Measurements from ENCODE around the gene PEX16.

The PEX16 gene

DNA sequence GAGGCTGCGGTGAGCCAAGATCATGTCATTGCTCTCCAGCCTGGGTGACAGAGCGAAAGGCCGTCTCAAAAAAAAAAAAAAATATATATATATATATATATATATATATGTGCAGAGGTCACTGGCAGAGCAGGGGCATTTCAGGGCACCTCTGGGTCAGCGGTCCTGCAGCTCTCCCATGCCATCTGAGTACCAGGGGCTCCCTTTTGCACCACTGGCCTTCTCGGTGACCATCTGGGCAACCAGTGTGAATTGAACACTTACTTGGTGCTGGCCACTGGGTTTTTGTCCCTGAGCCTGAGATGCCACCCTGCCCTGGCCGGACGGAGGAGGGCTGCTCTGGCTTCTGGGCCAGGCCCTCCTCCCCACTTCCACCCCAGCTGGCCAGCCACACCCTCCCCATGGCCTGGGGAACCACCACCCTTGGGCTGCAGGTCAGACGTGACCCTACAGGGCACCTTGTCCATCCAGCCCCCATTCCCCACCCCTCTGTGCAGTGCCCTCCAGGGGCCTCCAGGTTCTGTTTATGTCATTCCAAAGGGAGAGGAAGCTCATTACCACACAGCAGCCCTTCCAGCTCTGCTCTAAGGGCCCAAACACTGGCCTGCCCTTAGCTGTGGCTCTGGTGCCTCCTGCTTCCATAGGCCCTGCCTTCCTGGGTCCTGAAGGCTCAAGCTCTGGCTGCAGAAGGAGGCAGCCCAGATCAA lies 22.0 kb downstream of the PEX16 start:
- DNase-seq = no peak

- DNase-seq = no peak
These were observed 23.0 kb downstream of the PEX16 start for GRCh38 chr11:45894555-45895247.

DNA sequence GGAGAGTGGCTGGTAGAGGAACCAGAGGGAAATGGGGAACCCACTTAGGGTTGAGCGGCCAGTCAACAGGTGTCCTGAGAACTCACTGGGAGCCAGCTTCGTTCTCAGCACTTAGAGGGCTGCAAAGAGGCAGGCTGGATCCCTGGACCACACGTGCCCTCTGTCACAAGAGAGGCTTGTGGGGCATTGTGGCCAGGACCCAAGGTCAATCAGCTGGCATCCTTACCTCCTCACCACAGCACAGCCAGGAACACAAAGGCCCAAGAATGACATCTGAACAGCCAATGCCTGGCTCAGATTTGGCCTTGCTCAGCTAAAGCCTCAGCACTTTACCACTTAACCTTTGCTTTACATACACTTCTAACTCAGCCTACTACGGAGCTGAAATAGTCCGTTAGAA lies 24.8 kb downstream of the PEX16 start:
- DNase-seq = no peak

DNA sequence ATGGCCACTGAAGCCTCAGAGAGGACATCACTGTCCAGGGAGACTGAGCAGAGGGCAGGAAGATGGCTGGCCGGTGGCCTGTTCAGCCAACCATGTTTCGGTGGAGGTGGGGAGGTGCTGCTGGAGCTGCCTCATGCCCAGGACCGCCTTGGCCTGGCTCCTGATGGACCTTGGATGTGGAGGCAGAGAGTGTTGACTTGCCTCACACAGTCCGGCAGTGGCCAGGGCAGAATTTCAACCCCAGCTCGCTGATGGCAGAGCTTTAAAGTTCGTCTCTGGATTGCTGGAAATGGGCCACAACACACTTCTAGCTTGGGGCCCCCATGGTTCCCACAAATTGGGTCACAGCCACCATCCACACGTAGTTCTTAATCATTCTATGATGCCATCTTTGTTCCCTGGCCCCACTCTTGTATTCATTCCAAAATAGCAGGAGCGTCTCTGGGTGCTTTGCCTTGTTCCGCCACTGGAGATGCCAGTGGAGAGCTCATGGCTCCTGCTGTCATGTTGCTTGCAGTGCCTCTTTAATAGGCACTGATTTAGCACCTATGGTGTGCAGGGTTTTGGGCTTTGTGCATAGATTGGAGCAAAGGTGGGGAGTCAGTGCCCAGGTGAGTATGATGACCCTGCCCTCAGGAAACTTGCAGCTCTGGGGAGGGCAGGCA lies 26.7 kb downstream of the PEX16 start:
- no peak for DNase-seq

DNA sequence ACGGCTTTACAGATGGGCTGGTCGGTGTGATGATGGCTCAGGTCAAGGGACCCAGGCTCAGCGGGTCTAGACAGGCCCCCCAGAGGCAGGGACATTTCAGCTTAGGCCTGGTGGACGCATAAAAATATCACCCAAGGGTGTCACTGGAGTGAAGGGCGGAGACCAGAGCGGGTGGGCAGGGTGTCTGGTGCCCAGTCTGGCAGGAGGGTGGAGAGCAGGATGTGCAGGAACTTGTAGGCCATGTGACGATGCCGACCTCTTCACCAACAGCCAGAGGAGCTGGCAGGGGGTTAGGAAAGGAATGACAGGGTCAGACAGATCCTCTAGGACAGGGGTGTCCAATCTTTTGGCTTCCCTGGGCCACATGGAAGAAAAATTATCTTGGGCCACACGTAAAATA lies 27.7 kb downstream of the PEX16 start:
- no peak for DNase-seq

DNA sequence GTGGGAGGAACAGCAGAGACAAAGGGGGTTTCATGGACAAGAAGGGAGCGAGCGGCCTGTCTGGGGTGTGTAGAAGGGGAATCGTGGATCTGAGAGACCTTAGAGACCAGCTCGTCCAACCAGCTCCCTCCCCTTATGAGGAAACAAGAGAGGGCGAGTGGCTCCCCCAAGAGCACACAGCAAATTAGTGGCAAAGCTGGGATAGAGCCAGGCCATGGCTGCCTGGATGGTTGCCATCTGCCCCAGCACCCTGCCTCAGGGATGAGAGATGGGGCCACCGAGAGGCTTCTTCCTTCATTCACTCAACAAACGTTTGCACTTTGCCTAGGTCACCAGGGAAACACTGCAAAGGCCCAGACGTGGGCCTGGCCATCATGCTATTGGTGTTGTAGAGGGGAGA lies 28.1 kb downstream of the PEX16 start:
- no peak for DNase-seq

DNA sequence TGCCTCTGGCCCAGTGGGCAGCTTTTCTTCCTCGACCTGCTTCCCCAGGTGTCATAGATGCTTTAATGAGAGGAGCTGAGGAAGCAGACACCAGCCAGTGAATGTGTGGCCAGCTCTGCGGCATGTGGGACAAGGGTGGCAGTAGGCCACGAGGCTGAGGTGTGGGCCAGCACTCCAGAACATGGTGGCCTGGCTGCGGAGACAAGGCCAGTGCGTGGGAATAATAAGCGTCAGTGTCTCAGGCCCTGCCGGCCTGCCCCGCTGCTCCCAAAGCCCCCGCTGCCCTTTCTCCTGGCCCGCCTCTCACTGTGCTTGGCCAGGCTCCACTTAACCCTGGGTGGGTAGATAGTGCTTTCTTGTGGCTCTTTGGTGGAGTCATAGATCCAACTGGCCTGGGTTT lies 30.1 kb downstream of the PEX16 start:
- DNase-seq = no peak

DNA sequence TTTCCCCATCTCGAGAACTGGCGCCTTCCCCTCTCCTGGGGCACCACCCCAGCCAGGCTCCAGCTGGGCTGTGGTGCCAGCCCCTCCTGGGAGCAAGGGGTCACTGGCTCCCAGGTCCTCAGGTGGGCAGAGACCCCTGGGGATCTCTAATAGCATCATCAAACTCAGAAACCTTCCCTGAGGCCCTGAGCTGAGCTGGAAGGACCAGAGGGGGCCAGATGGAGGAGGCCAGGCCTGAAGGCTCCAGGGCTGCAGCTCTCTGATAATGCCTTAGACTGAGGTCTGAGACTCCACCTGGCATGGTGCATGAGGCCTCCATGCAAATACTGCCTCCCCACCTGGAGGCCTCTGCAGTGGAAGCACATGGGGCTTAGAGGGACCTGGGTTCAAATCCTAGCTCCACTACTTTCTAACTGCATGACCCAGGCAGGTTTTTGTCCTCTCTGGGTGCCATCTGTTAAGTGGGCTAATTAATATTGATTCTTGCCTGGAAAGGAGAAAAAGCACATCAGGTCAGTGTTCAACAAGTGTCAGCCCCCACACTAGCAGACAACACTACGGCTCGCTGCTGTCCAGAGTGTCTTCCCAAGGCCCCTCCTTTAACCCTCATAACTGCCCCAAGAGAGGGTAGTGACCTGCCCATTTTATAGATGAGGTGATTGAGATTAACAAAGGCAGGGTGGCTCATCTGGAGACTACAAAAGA lies 30.7 kb downstream of the PEX16 start:
- DNase-seq = no peak

GRCh38 chr11:45885921-45886721 lies 31.6 kb downstream of the PEX16 start:
- no peak for DNase-seq

DNA sequence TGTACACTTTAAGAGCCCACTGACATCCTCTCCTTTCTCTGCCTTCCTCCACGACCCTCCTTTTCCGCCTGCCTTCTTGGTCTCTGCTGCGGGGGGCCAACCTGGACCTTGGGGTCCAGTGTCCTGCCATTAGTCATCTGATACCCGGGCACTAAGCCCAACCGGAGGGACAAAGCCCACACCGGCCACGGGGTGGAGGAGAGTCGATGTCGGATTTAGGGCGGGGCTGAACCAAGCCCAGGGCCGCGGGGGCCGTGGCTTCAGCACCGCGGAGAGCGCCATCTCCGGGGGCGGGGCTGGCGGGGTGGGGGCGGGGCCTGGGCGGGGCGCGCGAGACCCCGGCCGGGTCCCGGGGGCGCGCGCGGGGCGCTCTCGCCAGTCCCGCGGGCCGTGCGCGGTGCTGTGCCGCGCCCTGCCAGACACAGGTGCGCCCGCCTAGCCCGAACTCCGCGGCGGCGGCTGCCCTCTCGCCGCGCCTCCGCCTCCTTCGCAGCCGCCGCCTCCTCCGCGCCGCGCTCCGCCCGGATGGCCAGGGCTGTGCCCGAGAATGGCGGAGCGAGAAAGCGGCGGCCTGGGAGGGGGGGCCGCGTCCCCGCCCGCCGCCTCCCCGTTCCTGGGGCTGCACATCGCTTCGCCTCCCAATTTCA lies 32.3 kb downstream of the PEX16 start, which contains the start of gene MAPK8IP1:
MAPK8IP1 (plus strand) TSS at position 378 of the 647 bp plus-strand sequence; CDS start at position 548, 170 bp downstream.
- peak; percentile 71 for DNase-seq

GRCh38 chr11:45884596-45885185 lies 33.0 kb downstream of the PEX16 start:
- no peak for DNase-seq

GRCh38 chr11:45881708-45882368 lies 35.8 kb downstream of the PEX16 start:
- DNase-seq = no peak

DNA sequence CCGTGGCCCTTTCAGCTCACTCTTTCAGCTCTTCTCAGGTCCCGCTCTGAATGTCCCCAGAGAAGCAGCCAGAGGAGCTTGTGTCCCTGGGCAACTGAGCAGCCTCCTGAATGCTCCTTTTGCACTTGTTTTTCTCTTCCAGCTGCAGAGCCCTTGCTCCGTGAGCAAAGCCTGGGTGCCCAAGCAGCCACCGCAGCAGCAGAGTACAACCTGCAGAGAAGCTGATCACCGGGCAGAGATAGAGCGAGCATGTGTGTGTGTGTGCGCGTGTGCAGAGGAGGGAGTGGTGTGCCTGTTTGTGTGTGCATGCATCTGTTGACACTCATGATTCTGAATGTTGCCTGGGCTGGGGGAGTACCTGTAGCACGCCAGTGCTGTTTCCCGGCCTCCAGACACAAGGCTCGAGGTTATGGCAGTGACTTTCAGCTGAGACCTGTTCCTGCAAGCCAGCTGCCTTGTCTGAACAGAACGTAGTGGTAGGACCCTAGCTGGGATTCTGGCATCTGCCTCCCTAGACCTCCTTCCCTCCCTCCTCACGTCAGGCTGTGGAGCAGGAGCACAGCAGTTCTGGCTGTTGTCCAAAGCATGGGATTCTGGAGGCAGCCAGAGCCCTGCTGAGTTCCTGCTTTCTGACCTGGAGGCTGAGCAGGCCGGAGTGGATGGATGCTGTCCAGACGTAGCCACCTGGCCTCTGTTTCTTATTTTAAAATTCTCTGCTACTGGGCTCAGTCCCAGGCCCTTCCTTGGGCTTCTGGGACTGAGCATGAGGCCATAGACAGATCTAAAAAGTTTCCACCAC lies 36.7 kb downstream of the PEX16 start:
- DNase-seq = no peak

GRCh38 chr11:45879803-45880686 lies 37.6 kb downstream of the PEX16 start:
- DNase-seq = no peak

DNA sequence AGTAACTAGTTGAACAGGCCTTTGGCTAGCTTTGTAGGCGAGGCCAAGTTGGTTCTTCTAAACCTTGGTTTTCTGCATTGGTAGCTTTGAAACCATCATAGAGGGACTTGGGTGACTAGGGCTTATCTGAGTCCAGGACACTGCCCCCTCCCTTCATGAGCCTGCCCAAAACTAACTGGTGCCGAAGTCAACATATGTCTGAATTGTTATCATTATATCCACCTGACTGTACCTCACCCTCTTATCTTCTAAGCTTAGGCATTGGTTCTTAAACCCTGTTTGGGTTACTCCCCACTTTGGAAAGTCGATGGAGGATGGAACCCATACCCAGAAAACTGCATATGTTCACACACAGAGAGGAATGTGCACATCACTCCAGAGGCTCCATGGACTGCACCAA lies 39.8 kb downstream of the PEX16 start:
- DNase-seq = no peak

DNA sequence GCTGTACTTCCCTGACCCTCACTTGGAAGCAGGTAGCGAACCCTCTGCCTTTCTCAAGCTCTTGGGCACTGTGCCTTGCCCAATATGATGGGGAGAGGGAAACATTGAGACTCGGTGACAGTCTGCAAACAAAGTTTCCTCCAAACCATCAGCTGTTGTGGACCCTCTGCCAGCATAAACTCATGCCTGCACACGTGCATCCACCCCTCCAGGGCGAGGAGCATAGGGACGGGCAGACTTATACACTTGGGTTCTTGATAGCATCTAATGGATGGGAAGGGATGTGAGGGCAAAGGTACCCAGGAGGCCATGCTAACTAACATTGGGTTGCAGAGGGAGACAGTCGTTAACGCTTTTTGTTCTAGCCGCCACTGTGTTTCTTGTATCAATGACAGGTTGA lies 40.5 kb downstream of the PEX16 start:
- DNase-seq = no peak

DNA sequence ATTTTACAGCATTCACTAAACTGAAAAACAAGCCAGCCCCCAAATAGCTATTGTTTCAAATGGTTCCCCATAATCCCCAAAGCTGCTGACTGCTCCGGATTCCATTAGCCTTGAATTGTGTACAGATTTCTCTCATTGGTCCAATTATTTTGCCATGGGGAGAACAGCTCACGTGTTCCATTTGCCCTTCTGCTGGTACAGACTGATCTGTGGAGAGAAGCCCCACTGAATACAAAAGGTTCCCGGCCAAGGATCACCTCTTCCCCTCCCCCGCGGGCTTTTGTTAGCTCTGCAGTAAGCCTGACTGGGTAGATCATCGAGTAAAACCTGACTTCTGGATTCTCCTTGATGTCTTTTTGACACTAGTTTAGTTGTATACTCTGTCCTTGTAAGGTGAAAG lies 41.3 kb downstream of the PEX16 start:
- no peak for DNase-seq

- peak; percentile 35 for DNase-seq
These were observed 44.9 kb downstream of the PEX16 start for GRCh38 chr11:45872651-45873356.

Measured in CD4-positive, alpha-beta T cell treated with Interleukin-12 subunit alpha and Interleukin-12 subunit beta, for 1 hour (primary cell).